Uterus (tissue), 4 donors: ENCODE data around the gene SUPT20H. TPM values are rescaled to one million over a fixed set of nuclear protein-coding genes. Genes with fewer than 3 reads are reported as not detected.

Experiments
- DNase-seq, 2 donors: peaks; one replicate each; pipeline ENCODE4 v3.0.0-alpha.2; 2019 to 2020
- H3K27ac ChIP-seq, 2 donors: fragments of 200-600 bp; sonication (generic); 1 replicate in 1 of 2; 2 replicates in 1 of 2; pipeline ENCODE4 v1.5.1; 2016 to 2018
- H3K27me3 ChIP-seq, 2 donors: fragments of 200-600 bp; sonication (generic); one replicate each; pipeline ENCODE4 v1.5.1; 2018 to 2019; ENCODE audit warnings: control low read depth in 1 of 2
- H3K36me3 ChIP-seq, 2 donors: fragments of 200-600 bp; sonication (generic); one replicate each; pipeline ENCODE4 v1.5.1; 2019; ENCODE audit warnings: control low read depth in 1 of 2
- H3K4me1 ChIP-seq, 2 donors: fragments of 200-600 bp; sonication (generic); one replicate each; pipeline ENCODE4 v1.5.1; 2018 to 2019; ENCODE audit warnings: control low read depth in 1 of 2
- H3K4me3 ChIP-seq, 2 donors: fragments of 200-600 bp; sonication (generic); 1 replicate in 1 of 2; 2 replicates in 1 of 2; pipeline ENCODE4 v1.5.1; 2018 to 2019; ENCODE audit warnings: mild to moderate bottlenecking in 1 of 2
- H3K9me3 ChIP-seq, 2 donors: fragments of 200-600 bp; sonication (generic); one replicate each; pipeline ENCODE4 v1.5.1; 2019; ENCODE audit warnings: control low read depth in 1 of 2
- POLR2A ChIP-seq, 2 donors: fragments of 450-650 bp; IDR thresholded peaks; one replicate each; pipeline ENCODE4 v1.6.1; 2016; ENCODE audit warnings: antibody characterized with exemption in 2 of 2, mild to moderate bottlenecking in 1 of 2, moderate library complexity in 1 of 2
- intact Hi-C: fragments of 100-400 bp; cut with DNase I; formaldehyde crosslinking; loops from one replicate; pipeline ENCODE4 v1.15.1; 2023; ENCODE audit warnings: low total_unique reads
- total RNA-seq, 4 donors: library from RNA; depleted of rRNA in 3 of 4; stranded (reverse); fragments of >200 nt in 3 of 4; gene quantifications; one replicate each; pipeline versions ENCODE4 v1.1.0 to v1.2.4, GENCODE V29; 2014 to 2023
- TF ChIP-seq, protein P1 (sequence below), 4 experiments: fragments of 200-600 bp in 2 of 4; fragments of 450-650 bp in 2 of 4; sonication (generic) in 2 of 4; IDR thresholded peaks; one replicate each; pipeline ENCODE4 v1.5.1; 2016 to 2019; ENCODE audit warnings: antibody characterized with exemption in 4 of 4, mild to moderate bottlenecking in 2 of 4, moderate library complexity in 1 of 4
- donor health status: DM: yes; HTN: yes; CAD: no.

SUPT20H gene
- total RNA-seq, 4 donors from 2014 or later: 39.7 to 119 (median 88.2) TPM

DNA sequence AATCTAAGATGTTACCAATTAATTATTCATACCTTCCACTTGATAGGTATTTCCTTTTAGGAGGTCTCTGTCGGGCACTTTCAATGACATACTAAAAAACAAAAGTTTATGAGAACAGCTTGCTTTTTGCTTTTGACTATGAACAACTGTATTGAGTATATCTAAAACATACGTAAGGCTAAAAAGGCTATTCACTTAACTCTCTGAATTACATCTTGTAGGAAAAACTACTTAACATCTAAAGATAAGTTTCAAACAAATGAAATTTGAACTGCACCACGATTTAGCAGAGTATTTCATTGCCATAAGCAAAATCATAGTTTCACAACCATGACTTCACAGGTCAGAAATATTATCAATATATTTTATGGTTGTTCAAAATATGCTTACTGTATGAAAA, 11.6 kb downstream of the SUPT20H start:
- no peak for DNase-seq
- Histone ChIP-seq H3K36me3 (no peaks in the 10 kb centered on the region), H3K4me3 (no peak overlapping the region), H3K9me3 (no peaks in the 10 kb centered on the region), H3K4me1 (no peaks in the 10 kb centered on the region), H3K27ac (no peak overlapping the region), H3K27me3 (no peaks in the 10 kb centered on the region)
- TF ChIP-seq, protein P1, sequence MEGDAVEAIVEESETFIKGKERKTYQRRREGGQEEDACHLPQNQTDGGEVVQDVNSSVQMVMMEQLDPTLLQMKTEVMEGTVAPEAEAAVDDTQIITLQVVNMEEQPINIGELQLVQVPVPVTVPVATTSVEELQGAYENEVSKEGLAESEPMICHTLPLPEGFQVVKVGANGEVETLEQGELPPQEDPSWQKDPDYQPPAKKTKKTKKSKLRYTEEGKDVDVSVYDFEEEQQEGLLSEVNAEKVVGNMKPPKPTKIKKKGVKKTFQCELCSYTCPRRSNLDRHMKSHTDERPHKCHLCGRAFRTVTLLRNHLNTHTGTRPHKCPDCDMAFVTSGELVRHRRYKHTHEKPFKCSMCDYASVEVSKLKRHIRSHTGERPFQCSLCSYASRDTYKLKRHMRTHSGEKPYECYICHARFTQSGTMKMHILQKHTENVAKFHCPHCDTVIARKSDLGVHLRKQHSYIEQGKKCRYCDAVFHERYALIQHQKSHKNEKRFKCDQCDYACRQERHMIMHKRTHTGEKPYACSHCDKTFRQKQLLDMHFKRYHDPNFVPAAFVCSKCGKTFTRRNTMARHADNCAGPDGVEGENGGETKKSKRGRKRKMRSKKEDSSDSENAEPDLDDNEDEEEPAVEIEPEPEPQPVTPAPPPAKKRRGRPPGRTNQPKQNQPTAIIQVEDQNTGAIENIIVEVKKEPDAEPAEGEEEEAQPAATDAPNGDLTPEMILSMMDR (IDR thresholded peaks at IDR 0.05): no peak
- TF ChIP-seq POLR2A (IDR thresholded peaks at IDR 0.05): no peak
- intact Hi-C loops: no loop called here

DNA sequence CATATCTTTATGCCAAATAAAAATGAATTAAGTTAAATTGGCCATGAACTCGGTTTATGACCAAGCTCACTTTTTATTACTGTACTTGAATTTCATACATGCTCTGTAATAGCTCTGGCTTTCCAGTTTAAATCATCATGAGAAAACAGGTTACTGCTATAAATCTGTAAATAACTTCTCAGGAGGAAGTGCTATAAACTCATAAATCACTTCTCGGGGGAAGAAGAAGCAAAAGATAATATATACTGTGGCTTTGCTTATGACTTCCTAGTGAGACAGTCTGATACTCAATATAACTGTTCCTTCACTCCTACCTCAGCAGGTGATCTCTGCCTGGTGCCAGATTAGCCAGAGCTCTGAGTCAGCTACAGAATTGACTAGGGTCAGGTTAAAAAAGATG, 12.5 kb downstream of the SUPT20H start:
- TF ChIP-seq POLR2A (IDR thresholded peaks at IDR 0.05): no peak
- TF ChIP-seq, protein P1 (IDR thresholded peaks at IDR 0.05): no peak
- Histone ChIP-seq H3K27ac (no peak overlapping the region), H3K27me3 (no peaks in the 10 kb centered on the region), H3K4me1 (no peaks in the 10 kb centered on the region), H3K4me3 (no peak overlapping the region), H3K9me3 (no peaks in the 10 kb centered on the region), H3K36me3 (peaks cover 0 to 2% of the 10 kb centered on the region in 2 donors)
- DNase-seq: no peak
- intact Hi-C loops: no loop called here

DNA sequence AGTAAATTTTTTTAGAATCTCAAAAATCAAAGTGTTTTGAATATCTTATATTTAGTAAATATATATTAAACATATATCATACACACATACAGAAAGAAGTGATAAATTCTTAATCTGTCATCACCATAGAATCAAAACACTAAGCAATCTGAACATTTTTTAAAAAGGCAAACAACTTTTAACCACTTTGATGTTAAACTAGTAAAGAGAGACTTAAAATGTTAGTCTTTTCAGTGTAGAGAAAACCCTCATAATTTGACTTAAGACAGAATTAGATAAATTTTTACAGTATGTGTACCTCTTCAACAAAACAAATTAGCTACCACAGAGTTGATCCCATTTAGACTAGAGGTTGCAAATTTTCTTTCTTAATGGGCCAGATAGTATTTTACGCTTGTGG, 13.4 kb downstream of the SUPT20H start:
- H3K4me3 ChIP-seq: no peak overlapping the region
- H3K9me3 ChIP-seq: no peaks in the 10 kb centered on the region
- intact Hi-C loops: no loop called here
- H3K27ac ChIP-seq: no peak overlapping the region
- no peaks in the 10 kb centered on the region for H3K4me1 ChIP-seq
- DNase-seq: no peak
- H3K27me3 ChIP-seq: no peaks in the 10 kb centered on the region
- peaks cover 0 to 2% of the 10 kb centered on the region in 2 donors for H3K36me3 ChIP-seq
- TF ChIP-seq POLR2A (IDR thresholded peaks at IDR 0.05): no peak
- TF ChIP-seq, protein P1 (IDR thresholded peaks at IDR 0.05): no peak

DNA sequence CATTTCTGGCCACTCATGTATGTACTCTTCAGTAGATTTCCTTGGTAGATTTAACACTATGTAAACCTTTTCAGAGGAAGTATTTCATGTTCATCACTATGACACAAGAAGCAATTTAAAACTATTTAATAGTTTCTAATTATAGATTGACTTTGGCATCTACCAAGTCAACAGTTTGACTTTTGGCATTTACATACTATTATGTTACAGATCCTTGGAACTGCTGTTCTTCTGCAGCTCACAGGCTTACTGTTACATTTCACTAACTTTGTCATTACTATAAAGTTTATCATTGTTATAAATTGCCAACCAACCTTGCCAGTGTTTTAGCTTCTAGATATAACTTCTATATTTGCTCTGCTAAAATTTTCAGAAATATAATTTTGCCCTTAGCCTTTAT, 18.7 kb downstream of the SUPT20H start:
- H3K4me1 ChIP-seq: no peaks in the 10 kb centered on the region
- H3K9me3 ChIP-seq: no peaks in the 10 kb centered on the region
- intact Hi-C loops: no loop called here
- H3K4me3 ChIP-seq: no peak overlapping the region
- TF ChIP-seq POLR2A (IDR thresholded peaks at IDR 0.05): no peak
- H3K27me3 ChIP-seq: no peaks in the 10 kb centered on the region
- H3K36me3 ChIP-seq: peaks cover 0 to 2% of the 10 kb centered on the region in 2 donors
- no peak for DNase-seq
- no peak overlapping the region for H3K27ac ChIP-seq

DNA sequence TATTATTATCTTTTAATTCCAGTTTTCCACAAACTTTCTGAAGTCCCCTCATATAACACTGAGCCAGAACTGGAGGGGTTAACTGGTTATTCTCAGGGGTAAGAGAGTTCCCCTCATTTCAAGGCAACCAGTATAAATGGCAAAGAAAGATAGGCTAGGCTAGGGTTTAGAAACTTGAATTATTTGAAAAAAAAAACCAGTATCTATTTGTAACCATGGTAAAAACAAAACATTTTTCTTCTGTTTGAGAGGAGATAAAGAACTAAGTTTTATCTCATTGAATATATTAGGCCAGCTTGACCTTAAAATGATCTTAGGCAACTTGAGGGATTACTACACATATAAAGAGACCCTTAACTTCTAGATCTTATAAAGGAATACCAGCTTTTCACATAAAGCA, 19.6 kb downstream of the SUPT20H start:
- intact Hi-C loops: no loop called here
- no peaks in the 10 kb centered on the region for H3K27me3 ChIP-seq
- TF ChIP-seq, protein P1 (IDR thresholded peaks at IDR 0.05): no peak
- no peak for TF ChIP-seq POLR2A (IDR thresholded peaks at IDR 0.05)
- no peak for DNase-seq
- no peak overlapping the region for H3K4me3 ChIP-seq
- peaks cover 0 to 2% of the 10 kb centered on the region in 2 donors for H3K36me3 ChIP-seq
- H3K27ac ChIP-seq: no peak overlapping the region
- no peaks in the 10 kb centered on the region for H3K4me1 ChIP-seq
- no peaks in the 10 kb centered on the region for H3K9me3 ChIP-seq

DNA sequence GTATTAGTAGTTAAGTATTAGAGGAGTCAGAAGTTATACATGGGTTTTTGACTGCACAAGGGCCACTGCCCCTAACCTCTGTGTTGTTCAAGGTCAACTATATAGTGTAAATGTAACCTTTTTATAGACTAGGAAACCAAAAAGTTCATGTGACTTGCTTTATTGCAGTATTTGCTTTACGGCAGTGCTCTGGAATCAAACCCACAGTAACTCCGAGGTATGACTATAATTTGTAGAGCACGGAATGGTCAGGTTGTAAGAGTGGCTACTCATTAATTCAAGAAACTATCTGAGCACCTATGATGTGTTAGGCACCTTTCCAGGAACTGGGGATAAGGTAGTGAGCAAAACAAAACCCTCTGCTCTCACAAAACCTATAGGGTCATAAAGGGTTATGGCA, 22.2 kb downstream of the SUPT20H start:
- DNase-seq: no peak
- Histone ChIP-seq H3K4me3 (no peak overlapping the region), H3K4me1 (no peaks in the 10 kb centered on the region), H3K27ac (no peak overlapping the region), H3K9me3 (no peaks in the 10 kb centered on the region), H3K27me3 (no peaks in the 10 kb centered on the region), H3K36me3 (no peaks in the 10 kb centered on the region)
- intact Hi-C loops: no loop called here
- TF ChIP-seq, protein P1 (IDR thresholded peaks at IDR 0.05): no peak
- no peak for TF ChIP-seq POLR2A (IDR thresholded peaks at IDR 0.05)
